HG02970 (cell line): ENCODE results near the gene MKNK2.

Experiments used
- ATAC-seq: cut with Tn5 transposase; IDR thresholded peaks from one replicate; pipeline ENCODE4 v1.9.1; 2021; ENCODE audit warnings: mild to moderate bottlenecking, moderate library complexity, moderate number of reproducible peaks; ENCODE audit not compliant: unreplicated experiment, low FRiP score

Gene MKNK2

DNA sequence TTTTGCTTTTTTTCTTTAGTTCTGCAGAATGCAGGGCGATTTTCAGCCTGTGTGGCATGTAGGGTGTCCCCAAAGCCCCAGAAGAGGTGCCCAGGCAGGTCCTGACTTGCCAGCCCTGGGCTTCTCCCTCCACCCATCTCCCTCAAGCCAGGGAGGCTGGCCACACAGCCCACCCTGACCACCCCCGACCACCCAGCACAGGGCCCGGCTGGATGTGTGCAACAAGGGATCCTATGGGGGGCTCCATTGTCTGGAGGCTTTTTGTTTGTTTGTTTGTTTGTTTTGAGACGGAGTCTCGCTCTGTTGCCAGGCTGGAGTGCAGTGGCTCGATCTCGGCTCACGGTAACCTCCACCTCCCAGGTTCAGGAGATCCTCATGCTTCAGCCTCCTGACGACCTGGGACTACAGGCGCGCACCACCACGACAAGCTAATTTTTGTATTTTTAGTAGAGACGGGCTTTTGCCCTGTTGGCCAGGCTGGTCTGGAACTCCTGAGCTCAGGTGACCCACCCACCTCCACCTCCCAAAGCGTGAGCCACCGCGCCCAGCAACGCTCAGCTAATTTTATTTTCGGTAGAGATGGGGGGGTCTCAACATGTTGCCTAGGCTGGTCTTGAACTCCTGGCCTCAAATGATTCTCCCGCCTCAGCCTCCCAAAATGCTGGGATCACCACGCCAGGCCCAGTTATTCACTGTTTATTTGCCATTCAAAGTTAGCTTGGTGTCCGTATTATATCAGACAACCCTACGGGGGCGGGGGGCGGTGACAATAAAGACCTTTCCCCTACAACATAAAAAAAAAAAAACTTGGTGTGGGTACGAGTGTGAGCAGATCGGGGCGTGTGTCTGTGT lies 7.8 kb upstream of the MKNK2 start:
- no peak for ATAC-seq

DNA sequence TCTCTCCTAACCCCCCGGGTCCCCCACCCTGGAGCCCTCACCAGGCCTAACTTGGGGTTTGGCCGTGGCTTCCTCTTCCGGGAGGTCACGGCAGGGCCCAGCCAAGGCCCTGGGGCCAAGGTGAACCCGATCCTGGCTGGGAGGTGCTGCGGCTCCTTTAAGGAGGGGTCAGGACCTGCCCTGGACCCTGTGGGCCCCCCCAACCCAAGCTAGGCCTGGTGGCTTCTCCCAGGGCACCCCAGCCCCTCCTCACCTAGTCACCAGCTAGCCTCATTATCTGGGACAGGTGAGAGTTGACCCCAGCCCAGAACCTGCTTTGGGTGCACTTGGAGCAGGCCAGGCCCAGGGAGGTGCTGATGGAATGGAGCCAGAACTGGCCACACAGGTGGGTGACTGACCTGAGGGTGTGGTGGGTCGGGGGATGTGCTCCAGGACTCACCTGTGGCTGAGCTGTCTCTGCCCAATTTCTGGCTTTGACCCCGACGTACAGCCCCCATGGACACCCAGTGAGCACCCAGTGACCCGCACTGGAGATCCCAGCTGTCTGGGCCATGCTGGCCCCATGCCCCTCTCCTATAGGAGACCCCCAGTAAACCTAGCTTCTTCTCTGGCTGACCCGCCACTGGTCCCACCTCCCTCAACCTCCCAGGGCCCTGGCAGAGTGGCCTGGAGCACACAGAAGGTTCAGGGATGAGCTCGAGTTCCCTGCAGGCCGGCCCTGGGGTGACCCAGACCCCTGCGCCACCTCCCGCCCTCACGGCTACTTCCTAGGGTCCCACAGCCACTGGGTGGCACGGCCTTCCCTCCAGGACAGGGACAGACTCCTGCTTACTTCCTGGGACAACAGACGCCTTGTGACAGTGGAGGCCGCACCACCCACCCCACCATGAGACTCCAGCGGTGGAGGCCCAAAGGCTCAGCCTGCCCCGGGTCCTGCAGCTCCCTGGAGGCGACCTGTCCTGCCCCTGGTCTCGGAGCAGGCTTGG lies 6.7 kb upstream of the MKNK2 start:
- no peak for ATAC-seq

DNA sequence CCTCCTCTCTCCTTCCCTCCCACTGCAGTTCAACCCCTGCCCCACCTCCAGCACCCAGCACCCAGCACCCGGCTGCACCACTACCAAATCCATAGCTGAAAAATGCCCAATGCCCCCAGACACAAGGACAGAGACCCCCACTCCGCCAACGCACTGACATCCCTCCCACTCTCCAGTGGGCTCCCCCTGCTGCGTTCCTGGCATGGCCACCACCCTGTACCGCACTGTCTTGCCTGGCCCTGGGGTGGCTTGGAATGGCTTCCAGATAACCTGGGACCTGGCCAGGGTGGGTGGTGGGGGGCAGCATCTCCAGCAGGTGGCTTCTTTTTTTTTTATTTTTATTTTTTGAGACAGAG lies 5.8 kb upstream of the MKNK2 start:
- ATAC-seq = no peak

DNA sequence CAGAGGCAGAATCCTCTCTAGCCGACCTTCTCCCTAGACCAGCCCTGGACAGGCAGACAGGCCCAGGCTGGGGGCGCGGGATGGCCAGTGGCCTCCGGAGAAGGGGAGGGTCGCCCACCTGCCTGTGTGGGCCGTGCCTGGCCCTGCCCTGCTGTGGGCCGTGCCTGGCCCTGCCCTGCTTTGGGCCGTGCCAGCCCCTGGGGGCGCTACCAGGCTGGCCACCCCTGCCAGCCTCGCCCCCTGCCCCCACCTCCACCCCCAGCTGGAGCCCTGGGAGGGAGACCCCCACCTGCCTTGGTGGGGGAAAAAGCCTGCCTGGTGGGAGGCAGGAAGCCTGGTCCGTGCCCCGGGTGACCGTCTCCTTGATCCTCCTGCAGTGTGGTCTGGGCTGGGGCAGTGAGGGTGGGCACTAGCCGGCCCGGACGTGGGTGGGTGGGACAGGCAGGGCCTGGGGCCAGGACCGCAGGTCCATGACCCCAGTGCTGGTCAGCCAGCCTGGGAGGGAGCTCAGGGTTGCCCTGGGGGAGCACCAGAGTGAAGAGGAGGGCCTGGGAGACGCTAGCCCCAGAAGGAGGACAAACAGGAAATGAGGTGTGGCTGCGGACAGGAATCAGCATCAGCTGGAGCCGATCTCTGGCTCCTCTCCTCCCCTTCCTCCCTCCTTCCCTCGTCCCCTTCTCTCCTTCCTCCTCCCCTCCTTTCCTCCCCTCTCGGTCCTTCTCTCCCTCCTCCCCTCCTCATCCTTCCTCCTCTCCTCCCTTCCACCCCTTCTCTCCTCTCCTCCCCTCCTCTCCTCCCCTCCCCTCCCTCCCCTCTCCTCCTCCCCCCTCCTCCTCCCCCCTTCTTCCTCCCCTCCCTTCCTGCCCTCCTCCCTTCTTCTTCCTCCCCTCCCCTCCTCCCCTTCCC lies 5.1 kb upstream of the MKNK2 start:
- no peak for ATAC-seq

DNA sequence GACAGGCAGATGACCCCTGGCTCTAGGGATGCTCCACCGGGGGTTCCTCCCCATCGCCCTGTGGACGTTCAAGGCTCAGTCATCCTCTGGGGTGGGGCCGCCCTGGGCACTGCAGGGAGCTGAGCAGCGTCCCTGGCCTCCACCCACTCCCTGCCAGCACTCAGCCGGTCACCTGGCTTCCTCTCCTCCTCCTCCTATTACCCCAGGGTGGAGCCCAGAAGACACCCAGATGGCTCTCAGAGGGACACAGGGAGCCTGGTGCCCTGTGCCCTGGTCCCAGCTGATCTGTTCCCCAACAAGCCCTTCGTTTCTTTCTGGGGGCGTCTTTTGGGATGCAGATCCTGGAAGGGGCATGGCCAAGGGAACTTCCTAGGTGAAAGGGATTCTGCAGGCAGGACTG lies 3.7 kb upstream of the MKNK2 start:
- no peak for ATAC-seq

DNA sequence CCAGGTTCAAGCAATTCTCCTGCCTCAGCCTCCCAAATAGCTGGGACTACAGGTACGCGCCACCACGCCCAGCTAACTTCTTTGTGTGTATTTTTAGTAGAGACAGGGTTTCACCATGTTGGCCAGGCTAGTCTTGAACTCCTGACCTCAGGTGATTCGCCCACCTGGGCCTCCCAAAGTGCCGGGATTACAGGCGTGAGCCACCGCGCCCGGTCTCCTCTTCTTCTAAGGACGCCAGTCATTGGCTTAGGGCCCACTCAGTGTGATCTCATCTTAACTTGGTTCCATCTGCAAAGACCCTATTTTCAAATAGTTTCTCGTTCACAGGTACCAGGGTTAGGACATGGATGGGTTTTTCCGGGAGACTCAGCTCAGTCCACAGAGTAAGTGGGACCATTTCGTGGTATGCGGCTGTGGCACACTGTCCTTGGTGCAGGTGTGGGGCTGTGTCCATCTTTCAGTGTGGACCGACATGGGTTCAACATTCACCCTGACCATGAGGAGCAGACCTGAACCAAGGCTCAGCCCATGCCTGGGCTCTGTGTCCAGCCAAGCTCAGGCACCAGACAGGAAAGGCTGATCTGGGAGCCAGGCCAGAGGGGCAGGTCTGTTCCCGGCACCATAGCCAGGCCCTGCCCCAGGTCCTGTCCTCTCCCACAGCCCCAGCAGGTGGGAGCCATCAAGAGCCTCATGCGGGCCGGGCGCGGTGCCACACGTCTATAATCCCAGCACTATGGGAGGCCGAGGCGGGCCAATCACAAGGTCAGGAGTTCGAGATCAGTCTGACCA lies 2.8 kb upstream of the MKNK2 start:
- ATAC-seq = no peak

DNA sequence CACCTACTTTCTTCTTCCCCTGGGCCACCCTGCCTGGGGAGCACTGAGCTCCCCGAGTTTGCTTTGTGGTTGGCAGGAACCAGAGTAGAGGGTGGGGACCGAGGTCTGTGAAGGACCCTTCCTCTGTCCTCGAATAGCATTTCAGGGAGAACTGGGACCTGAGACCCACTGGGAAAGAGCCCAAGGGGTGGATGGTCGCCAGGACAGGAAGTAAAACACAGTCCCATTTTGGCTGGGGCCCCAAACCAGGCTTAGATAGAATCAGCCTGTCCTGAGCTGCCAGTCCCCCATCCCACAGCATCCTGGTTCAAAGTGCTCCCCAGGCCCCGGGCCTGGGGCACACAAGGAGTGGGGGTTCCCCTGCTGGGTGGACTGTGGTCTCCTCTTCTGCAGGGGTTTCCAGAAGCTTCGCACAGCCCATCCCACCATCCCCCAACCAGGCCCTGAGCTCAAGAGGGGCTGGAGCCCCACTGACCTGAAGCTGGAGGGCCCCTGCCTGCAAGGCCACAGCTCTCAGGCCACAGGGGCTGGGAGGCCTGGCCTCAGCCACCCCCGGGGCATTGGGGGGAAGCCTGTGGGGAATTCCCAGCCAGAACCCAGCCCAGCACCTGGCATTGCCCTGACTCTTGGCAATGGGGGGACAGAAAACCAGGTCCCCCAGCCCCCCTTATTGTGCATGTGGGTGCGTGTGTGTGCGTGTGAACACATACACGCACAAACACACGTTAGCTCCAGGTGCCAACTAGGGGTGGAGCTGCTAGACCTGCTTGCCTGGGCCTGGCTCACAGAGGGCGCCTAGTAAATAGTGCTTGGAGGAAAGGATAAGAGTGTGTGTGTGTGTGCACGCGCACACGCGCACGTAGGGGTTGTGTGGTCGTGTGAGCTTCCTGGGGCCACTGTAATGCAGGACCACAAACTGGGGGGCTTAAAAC lies 995 bp upstream of the MKNK2 start:
- ATAC-seq = no peak

DNA sequence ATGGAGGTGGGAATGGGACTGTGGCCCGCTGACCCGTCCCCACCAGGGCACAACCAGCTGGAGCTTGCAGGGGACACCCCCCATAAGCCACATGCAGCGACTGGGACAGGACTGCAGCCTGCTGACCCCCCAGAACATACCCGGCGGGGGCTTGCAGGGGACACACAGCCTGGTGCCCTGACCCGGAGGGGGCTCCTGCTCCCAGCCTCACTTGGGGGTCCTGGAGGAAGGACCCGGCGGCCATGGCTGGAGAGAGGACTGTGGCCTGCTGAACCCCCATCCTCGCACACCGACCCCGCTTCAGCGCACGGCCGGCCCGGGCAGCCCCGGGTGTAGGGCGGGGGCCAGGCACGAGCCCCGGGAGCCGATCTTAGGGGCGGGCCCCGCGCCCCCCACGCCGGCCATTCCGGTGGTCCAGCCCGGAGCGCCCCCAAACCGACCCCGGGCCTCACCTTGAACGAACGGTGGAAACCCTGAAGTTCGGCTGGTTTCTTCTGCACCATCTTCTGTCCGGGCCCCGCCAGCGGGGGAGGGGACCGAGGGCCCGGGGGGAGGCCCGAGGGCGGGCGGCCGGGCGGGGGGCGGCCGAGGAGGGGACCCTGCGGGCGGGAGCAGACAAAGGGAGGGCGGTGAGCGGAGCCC lies 574 bp downstream of the MKNK2 start:
- peak; percentile 6 for ATAC-seq

DNA sequence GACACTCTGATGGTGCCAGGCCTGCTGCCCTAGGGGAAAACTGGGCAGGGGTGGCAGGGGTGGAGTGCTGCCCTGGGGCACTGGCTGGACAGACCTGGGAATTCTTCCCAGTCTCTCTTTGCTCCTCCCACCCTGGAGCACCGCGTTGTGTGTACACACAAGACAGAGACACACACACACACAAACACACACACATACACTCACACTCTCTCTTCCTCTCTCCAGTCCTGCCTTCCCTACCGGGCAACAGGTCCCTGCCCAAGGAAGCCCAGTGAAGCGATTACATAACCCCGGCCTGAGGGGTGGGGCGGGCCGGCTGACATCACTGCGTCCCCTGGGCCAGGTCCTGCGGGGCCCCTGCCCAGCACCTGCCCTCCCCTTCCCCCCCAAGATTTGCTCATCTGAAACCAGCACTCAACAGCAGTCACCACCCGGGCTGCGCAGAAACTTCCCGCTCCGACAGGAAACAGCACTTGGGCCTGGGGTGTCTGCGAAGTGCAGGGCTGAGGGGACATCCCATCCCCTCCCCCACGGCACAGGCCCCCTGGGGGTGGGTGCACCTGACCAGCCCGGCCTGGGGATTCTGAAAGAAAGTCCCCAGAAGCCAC lies 1.2 kb downstream of the MKNK2 start:
- peak; percentile 10 for ATAC-seq

DNA sequence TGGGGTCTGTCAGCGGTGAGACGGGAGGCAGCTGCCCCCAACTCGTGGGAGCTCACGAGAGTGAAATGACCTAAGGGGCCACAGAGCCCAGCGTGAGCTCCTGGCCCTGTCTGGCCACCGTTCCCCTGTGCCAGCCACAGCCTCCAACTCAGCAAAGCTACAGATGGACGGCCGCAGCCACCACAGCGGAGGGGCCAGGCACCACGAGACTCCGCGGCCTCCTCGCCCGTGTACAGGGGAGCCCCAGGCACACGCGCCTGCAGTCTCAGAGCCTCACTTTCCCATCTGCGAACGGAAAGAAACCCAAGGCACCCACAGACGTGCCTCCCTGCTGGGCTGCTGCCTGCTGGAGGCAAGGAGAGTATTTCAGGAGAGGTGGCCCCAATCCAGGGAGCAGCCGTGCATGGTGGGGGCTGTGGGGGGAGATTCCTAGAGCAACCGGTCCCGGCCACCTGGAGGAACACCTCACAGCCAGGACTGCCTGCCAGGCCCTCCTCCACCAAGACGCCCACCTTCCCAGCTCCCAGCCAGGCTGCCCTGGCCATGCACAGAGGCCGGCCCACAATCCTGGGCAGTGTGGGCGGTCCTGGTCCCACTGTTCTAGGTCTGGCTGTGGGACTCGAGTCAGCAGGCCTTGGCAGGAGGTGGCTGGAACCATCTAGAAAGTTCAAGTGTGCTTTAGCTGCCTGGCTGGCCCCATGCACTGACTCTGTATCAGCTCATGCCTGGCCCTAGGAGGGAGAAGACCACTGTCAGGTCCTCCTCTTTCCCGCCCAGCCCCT lies 1.9 kb downstream of the MKNK2 start:
- ATAC-seq = no peak

DNA sequence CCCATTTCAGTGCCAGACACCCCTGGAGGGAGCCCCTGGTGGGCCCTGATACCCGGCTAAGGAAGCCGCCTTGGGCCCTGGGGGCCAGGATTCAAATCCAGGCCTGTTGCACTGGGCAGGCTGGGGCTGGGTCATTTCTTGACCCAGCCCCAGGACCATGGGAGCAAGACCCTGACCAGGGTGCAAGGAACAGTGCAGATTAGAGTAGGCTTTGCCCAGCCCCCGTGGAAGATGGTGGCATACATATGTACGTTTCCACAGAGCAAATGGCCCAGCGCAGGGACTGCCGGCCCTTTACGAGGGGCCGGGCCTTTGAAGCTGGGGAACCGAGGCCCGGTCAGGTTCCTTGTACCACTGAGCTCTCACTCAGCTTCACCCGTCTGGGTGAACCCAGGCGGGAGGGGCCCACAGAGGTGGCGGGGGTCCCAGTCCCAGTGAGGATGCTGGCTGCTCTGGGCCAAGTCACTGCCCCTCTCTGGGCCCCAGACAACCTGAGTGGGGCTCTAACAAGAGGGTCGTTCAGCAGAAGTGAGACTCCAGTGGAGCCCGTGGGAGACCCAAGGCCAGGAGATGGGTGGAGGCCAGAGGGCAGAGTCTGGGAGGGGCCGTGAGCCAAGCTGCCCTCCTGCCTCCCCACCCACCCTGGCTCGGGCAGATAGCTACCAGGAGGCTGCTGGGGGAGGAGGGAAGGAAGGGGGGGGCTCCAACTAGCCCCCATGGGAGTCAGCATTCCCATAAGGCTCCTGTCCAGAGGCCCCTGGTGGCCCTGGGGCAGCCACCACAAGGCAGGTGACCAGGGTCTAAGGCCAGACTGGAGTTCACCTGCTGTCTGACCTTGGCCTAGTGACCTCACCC lies 2.7 kb downstream of the MKNK2 start:
- no peak for ATAC-seq

DNA sequence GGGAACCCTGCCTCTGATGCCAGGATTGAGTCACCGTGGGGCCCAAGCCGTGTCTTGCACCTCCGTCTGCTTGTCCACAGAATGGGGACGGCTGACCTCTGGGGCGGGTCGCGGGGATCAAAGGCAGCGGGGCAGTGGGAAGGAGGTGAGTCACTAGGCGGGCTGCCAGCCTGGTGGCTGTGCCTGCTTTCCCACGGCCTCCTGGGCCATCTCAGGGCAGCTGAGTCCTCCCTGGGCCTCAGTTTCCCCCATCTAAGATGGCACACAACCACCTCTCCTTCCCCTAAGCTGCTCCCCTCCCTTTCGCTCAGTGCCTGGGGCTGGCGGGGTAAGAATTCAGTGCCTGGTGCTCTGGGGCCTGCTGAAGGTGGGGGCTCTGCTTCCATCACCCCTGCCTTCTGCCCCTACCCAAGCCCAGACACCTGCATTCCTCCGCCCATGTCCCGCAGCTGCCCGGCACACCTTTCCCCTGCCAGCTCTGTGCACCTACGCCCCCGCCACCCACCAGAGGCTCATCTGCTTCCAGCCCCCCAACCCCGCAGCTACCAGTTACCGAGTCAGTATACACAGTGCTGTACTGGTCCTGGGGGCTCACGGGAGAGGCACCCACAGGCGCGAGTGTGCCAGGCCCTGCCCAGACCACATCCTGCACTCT lies 3.5 kb downstream of the MKNK2 start:
- ATAC-seq = no peak

DNA sequence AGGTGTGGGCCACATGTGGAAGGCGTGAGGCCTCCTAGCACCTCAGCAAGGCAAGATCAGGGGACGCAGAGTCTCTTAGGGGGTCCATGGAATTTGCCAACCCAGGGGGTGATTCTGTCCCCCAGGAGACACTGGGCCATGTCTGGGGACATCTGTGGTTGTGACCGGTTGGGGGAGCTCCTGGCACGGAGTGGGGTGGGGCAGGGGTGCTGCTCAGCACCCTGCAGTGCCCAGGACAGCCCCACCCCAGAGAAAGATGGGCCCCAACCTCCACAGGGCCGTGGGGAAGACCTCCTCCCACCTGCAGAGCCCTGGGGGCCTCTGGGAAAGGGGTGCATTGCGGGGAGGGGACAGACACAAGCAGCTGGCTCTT lies 4.0 kb downstream of the MKNK2 start:
- no peak for ATAC-seq

DNA sequence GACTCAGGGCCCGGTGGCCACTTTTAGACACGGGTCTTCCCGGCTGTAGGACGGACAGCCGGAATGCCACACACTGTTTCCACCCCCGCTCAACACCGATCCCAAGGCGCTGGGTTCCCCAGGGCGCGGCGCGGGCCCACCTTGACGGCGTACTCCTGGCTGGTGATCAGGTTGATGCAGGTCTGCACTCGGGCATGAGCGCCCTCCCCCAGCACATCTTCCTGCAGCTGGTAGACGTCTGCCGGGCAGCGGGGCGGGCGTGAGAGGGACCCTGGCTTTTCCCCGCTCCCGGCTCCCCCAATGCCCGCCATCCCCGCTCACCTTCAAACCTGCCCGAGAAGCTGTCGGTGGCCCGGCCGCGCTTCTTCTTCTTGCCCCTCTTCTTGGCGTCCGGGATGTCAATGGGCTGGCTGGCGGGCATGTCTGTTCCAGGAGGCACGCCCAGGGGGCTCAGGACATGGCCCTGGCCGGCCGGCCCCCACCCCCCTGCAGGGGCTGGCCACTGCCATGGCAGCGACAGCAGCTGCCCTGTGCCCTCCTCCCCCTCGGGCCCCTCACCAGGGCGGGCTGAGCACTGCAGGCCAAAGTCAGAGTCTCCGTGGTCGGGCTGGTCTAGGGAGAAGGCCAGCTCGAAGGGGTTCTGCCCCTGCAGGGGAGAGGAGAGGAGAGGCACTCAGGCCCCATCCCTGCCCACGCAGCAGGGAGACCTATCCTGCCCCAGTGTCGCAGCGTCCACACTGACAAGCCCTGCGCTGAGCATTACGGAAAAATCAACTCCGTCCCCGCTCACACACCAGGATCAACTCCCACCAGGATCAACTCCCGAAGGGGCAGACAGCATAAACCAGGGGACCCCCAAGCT lies 4.8 kb downstream of the MKNK2 start:
- no peak for ATAC-seq
